HUDEP-2 (cell line): ENCODE results near the gene DDIT4.
"Not testable (repeated sequence)": the region's sequence is repeated elsewhere in the genome, so short reads cannot be mapped to it uniquely, and the experiment has no call there.

Experiments used
- DNase-seq, 76 experiments: peaks; one replicate each; lab custom pipeline; 2025; ENCODE audit not compliant: unreplicated experiment in 76 of 76; lab: John Stamatoyannopoulos, UW

The DDIT4 gene

DNA sequence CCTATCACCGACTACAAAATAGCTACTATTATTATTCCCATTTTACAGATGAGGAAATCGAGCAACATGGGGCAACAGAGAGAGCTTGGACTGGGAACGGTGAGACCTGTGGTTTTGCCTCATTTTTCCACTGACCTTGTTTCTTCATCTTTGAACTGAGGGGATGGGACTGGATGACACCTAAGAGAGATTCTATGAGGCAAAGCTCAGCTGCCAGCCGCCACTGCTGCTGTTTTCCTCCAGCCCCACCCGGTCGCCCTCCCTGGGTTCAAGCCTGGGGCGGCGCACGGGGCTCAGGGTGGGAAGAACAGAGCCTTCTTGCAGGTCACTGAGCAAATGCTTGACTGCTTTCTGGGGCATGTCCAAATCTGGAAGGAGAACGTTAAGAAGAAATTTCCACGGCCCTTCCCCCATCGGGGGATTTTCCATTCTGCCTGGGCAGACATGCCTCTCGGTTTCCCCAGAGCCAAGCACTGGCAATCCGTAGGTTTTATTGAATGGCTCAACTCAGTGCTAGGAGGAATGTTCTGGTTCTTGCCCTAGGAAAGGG is 12.3 kb downstream of the DDIT4 start:
- no peak for DNase-seq

- DNase-seq: peak in 71 of 76 experiments; percentile 18 to 86 (median 62)
Observed at GRCh38 chr10:72291019-72291532, 17.4 kb downstream of the DDIT4 start.

DNA sequence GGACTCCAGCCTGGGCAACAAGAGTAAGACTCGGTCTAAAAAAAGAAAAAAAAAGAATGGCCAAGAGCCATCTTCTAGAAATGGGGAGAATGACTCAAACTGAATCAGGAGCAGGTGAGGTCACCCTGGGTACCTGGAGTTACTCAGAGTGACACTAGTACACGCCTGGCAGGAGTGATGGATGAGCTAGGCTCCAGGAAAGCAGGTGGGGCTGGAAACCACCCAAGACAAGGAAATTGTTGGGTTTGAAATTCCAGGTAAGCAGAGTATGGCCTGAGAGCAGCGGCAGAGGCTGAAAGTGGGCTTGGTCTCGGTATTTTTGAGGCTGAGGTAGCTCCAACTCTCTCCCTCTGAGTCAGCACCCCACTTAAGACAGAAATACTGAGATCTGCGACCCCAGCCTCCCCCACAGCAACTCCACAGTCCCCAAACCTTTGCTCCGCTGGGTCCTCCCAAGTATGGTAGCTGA is 18.5 kb downstream of the DDIT4 start:
- no peak for DNase-seq

DNA sequence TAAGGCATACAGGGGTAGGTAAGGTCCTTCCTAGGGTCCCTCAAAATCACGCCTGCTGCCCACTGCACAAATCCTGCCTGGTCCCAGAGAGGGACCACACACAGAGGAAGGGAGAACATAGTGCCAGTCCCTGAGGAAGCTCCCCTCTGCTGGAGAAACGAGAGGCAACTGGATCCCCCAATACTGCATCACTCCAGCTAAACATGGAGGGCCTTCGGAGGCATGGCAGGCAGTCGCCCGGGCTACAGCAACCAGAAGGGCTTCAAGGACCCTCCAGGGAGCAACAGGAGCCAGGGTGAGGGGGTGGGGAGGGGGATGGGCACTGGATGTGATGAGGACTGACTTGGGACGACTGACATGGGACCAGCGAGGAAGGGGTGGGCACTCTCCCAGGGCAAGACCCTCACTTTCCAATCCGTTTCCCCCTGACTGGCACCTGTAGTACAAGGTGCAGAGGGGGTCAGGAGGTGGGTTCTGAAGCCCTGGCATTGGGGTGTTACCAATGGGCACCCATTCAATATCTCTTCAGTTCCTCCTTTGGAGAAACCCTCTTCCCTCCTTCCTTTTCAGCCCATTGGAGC is 21.7 kb downstream of the DDIT4 start:
- DNase-seq: no peak

- DNase-seq: not testable (repeated sequence)
Observed at GRCh38 chr10:72296829-72297280, 23.1 kb downstream of the DDIT4 start.

DNA sequence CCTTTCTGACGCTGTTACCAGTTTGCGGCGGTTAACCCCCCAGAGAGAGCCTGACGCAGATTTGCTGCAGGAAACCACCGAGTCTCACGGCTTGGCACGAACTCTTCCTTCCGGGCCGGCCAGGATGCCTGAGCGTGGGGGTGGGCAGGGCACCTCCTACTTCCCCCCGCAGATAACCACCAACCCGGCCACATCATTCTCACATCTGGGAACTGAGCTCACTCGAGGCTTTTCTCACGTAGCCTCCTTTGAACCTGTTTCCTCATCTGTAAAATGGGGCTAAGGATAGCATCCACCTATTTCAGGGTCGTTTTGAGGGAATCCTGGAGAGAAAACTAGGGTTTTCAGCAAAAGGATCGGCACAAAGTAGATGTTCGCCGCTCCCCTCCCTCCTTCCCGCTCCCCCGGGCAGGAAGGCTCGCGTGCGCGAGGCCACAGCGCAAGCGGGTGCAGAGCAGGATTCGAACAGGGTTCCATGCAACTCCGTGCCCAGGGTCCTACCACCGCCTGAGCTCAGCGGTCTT is 23.6 kb downstream of the DDIT4 start:
- DNase-seq: peak in 73 of 76 experiments; percentile 27 to 93 (median 76)

- DNase-seq: peak in 75 of 76 experiments; percentile 56 to 98 (median 96)
Observed at GRCh38 chr10:72297805-72298591, 24.3 kb downstream of the DDIT4 start.

- no peak for DNase-seq
Observed at GRCh38 chr10:72298592-72299519, 25.1 kb downstream of the DDIT4 start.

GRCh38 chr10:72303424-72304128 is 29.9 kb downstream of the DDIT4 start:
- no peak for DNase-seq

DNA sequence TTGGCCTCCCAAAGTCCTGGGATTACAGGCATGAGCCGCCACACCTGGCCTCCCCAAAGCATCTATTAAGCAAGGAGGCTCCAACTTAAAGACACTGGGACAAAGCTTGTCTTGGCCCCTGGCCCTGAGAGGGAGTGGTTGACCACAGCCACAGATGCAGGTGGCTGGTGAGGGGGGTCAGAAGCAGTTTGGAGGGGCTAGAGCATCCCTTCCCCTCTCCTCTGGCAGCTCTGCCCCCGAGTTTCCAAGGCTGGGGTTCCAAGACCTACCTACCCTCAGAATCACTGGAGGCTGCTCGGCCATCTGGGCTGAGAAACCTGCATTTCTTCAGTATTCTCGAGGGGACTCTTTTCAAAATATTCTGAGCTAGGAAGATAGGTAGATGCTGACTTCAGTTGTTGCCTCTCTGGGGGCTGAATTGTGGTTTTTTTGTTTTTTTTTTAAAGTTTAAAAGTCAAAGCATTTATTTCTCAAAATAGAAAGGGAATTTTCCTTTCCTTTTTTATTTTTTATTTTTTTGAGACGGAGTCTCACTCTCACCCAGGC is 32.6 kb downstream of the DDIT4 start:
- no peak for DNase-seq

- DNase-seq: not testable (repeated sequence)
Observed at GRCh38 chr10:72307711-72308110, 34.0 kb downstream of the DDIT4 start.

DNA sequence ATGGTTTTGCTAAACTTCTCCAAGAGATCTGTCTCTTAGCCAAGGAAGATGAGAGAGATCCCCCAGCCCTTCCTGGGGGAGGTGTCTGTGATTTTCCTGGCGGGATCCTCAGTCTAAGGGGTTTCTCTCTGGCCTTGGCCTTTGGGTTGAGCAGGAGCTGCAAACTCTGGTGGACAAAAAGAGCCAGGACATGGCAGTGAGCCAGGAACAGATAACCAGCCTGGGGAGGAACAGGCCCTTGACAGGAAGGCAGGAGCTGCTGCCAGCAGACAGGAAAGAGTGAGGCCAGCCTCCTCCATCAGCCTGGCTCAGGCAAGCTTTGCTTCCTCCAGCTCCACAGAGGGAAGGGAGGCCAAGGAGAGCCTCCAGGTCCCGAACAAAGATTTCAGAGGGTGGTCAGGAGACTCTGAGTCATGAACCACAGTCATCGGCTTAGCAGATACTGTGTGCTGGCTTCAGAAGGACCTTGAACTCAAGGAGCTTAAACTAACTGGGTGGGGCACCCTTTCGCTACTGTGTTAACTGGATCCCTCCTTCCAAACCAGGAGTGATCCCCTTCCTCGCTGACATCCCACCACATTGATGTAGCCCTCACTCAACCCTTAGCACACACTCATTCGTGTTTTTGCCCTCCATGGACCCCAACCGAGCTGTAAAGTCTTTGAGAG is 34.7 kb downstream of the DDIT4 start:
- peak in 74 of 76 experiments; percentile 32 to 88 (median 74) for DNase-seq

DNA sequence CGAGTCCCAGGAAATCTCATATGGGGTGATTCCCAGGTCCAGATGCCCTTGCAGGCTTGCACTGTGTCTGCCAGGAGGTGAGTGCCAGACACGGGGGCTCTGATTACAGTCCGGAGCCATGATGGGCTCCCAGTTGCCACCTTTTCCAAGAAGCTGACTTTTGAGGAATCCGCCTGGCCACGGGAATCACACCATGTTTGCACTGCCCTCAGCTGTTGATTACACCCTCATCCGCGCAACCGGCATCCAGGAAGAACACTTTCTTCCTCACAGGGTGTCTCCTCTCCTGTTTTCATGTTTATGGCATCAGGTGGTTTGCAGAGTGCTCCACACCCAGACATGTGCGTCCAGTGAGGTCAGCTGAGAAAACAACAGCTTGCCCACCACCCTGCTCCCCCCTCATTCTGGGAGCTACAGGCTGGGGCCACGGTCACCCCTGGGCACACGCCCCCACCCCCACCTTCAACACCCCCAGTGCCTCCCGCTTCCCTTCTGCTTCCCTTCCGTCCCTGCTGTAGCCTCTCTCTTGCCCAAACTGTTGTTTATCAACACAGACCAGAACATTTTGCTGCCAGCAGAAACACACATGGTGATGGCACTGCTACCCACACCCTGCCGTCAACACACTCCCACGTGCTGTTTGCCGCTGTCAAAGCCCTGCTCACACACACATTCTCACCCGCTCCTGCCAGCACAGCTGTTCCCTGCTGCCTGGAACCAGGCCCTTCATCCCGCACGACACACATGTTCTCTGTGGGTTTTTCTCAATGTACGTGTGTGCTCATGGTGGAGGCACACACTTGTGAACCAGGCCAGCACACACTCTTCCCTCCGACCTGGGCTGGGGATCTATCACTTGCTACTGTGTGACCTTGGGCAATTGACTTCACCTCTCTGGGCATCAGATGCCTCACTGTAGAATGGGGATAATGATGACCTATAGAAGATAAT is 35.8 kb downstream of the DDIT4 start:
- peak in 75 of 76 experiments; percentile 12 to 88 (median 75) for DNase-seq

GRCh38 chr10:72310241-72310633 is 36.5 kb downstream of the DDIT4 start:
- no peak for DNase-seq

- no peak for DNase-seq
Observed at GRCh38 chr10:72310636-72311035, 36.9 kb downstream of the DDIT4 start.

GRCh38 chr10:72311667-72312066 is 37.9 kb downstream of the DDIT4 start:
- DNase-seq: peak in 1 of 76 experiments; percentile 17

DNA sequence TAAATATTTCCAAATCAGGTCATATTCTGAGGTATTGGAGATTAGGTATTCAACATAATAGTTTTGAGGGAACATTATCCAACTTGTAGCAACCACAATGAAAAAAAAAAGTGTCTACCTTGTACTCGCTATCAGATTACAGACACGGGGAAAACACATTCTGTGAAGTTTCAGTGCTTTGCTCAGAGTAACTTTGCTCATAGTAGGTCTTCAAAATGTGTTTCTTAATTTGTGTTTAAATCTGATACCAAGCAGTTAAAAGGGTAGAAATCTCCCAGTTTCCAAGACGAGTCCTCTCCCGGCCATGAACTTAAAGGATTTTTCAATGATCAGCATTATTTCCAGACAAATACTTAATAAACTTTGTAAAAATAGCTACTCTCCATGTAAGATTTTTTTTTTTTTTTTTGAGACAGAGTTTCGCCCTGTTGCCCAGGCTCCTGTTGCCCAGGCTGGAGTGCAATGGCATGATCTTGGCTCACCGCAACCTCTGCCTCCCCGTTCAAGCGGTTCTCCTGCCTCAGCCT is 39.2 kb downstream of the DDIT4 start:
- no peak for DNase-seq
